Upper lobe of left lung (tissue), 4 donors: ENCODE measurements around the gene DSG2.

Source experiments
- EP300 ChIP-seq, 4 donors: sonication (generic); formaldehyde crosslinking; IDR thresholded peaks; one replicate each; pipeline ENCODE4 v1.5.1; 2017; ENCODE audit warnings: antibody characterized with exemption in 4 of 4, control low read depth in 2 of 4
- POLR2AphosphoS5 ChIP-seq, 2 donors: sonication (generic); formaldehyde crosslinking; IDR thresholded peaks; one replicate each; pipeline ENCODE4 v1.5.1; 2017; ENCODE audit warnings: antibody characterized with exemption in 2 of 2
- TF ChIP-seq, protein P1 (sequence below), 6 experiments: fragments of 450-650 bp in 4 of 6; fragments of 200-600 bp in 2 of 6; sonication (generic) in 2 of 6; IDR thresholded peaks; one replicate each; pipeline ENCODE4 v1.5.1; 2016 to 2019; ENCODE audit warnings: antibody characterized with exemption in 6 of 6

GRCh38 chr18:31492671-31493070 is 5.3 kb upstream of the DSG2 start:
- TF ChIP-seq POLR2AphosphoS5 (IDR thresholded peaks at IDR 0.05) = no peak
- TF ChIP-seq, protein P1, sequence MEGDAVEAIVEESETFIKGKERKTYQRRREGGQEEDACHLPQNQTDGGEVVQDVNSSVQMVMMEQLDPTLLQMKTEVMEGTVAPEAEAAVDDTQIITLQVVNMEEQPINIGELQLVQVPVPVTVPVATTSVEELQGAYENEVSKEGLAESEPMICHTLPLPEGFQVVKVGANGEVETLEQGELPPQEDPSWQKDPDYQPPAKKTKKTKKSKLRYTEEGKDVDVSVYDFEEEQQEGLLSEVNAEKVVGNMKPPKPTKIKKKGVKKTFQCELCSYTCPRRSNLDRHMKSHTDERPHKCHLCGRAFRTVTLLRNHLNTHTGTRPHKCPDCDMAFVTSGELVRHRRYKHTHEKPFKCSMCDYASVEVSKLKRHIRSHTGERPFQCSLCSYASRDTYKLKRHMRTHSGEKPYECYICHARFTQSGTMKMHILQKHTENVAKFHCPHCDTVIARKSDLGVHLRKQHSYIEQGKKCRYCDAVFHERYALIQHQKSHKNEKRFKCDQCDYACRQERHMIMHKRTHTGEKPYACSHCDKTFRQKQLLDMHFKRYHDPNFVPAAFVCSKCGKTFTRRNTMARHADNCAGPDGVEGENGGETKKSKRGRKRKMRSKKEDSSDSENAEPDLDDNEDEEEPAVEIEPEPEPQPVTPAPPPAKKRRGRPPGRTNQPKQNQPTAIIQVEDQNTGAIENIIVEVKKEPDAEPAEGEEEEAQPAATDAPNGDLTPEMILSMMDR (IDR thresholded peaks at IDR 0.05) = no peak
- TF ChIP-seq EP300 (IDR thresholded peaks at IDR 0.05) = no peak
